Measurements from ENCODE around the gene PHF13. TPM values are rescaled to one million over a fixed set of nuclear protein-coding genes. Genes with fewer than 3 reads are reported as not detected.
A peak's percentile ranks its signal among the peaks of the same experiment; 100 is the strongest.

PHF13 gene
- 10 to 100 TPM; 14.8 to 23.7 TPM for total RNA-seq

GRCh38 chr1:6613361-6614018 is at the start of gene PHF13:
Gene PHF13 (plus strand): TSS chr1:6613731. CDS start chr1:6614067, 336 bp downstream.
- ATAC-seq (replicated peaks), result peak; percentile 96
- peak within 1 kb of the TSS; percentile 99 for H3K4me3 Mint-ChIP-seq
- H3K4me1 Mint-ChIP-seq, result peaks cover 9% of the 10 kb centered on the region
- no peaks in the 10 kb centered on the region for H3K27me3 Mint-ChIP-seq
- H3K27ac Mint-ChIP-seq, result peak within 1 kb of the TSS; percentile 97
- H3K9me3 Mint-ChIP-seq, result no peaks in the 10 kb centered on the region
- H3K36me3 Mint-ChIP-seq (ENCODE audit: low read depth), result peaks cover 29% of the 10 kb centered on the region

GRCh38 chr1:6569033-6569432 is 44.5 kb upstream of the PHF13 start:
- Mint-ChIP-seq H3K27ac (no peak overlapping the region), H3K36me3 (ENCODE audit: low read depth) (no peaks in the 10 kb centered on the region), H3K9me3 (no peaks in the 10 kb centered on the region), H3K27me3 (peaks cover 3% of the 10 kb centered on the region), H3K4me1 (no peaks in the 10 kb centered on the region), H3K4me3 (no peak overlapping the region)
- no peak for ATAC-seq (replicated peaks)

- Mint-ChIP-seq H3K4me1 (no peaks in the 10 kb centered on the region), H3K4me3 (no peak overlapping the region), H3K36me3 (ENCODE audit: low read depth) (no peaks in the 10 kb centered on the region), H3K27ac (no peak overlapping the region), H3K27me3 (peaks cover 3% of the 10 kb centered on the region), H3K9me3 (no peaks in the 10 kb centered on the region)
- ATAC-seq (replicated peaks), result no peak
Measured at GRCh38 chr1:6570100-6570499, 43.4 kb upstream of the PHF13 start.

- ATAC-seq (replicated peaks), result no peak
- Mint-ChIP-seq H3K4me3 (no peak overlapping the region), H3K27me3 (peaks cover 3% of the 10 kb centered on the region), H3K4me1 (no peaks in the 10 kb centered on the region), H3K27ac (no peak overlapping the region), H3K9me3 (no peaks in the 10 kb centered on the region), H3K36me3 (ENCODE audit: low read depth) (no peaks in the 10 kb centered on the region)
Measured at GRCh38 chr1:6570987-6571386, 42.5 kb upstream of the PHF13 start.

- Mint-ChIP-seq H3K9me3 (no peaks in the 10 kb centered on the region), H3K27ac (peak overlapping the region; percentile 61), H3K4me1 (no peaks in the 10 kb centered on the region), H3K4me3 (no peak overlapping the region), H3K36me3 (ENCODE audit: low read depth) (no peaks in the 10 kb centered on the region), H3K27me3 (peaks cover 3% of the 10 kb centered on the region)
- no peak for ATAC-seq (replicated peaks)
Measured at GRCh38 chr1:6572653-6573383, 40.7 kb upstream of the PHF13 start.

GRCh38 chr1:6574025-6574620 is 39.4 kb upstream of the PHF13 start:
- H3K4me3 Mint-ChIP-seq, result no peak overlapping the region
- no peaks in the 10 kb centered on the region for H3K4me1 Mint-ChIP-seq

GRCh38 chr1:6574818-6575217 is 38.7 kb upstream of the PHF13 start:
- Mint-ChIP-seq H3K4me3 (no peak overlapping the region), H3K4me1 (no peaks in the 10 kb centered on the region), H3K27ac (no peak overlapping the region), H3K9me3 (no peaks in the 10 kb centered on the region), H3K27me3 (peaks cover 3% of the 10 kb centered on the region), H3K36me3 (ENCODE audit: low read depth) (no peaks in the 10 kb centered on the region)
- no peak for ATAC-seq (replicated peaks)

More at GRCh38 chr1:6574025-6574620, 39.4 kb upstream of the PHF13 start:
- no peaks in the 10 kb centered on the region for H3K9me3 Mint-ChIP-seq
- peaks cover 3% of the 10 kb centered on the region for H3K27me3 Mint-ChIP-seq
- H3K36me3 Mint-ChIP-seq (ENCODE audit: low read depth), result no peaks in the 10 kb centered on the region
- H3K27ac Mint-ChIP-seq, result no peak overlapping the region
- no peak for ATAC-seq (replicated peaks)

GRCh38 chr1:6577831-6578525 is 35.6 kb upstream of the PHF13 start:
- no peak for ATAC-seq (replicated peaks)
- no peaks in the 10 kb centered on the region for H3K36me3 Mint-ChIP-seq (ENCODE audit: low read depth)
- no peaks in the 10 kb centered on the region for H3K9me3 Mint-ChIP-seq
- no peak overlapping the region for H3K27ac Mint-ChIP-seq
- no peak overlapping the region for H3K4me3 Mint-ChIP-seq
- H3K4me1 Mint-ChIP-seq, result peaks cover 8% of the 10 kb centered on the region
- no peaks in the 10 kb centered on the region for H3K27me3 Mint-ChIP-seq

GRCh38 chr1:6578624-6579373 is 34.7 kb upstream of the PHF13 start:
- Mint-ChIP-seq H3K9me3 (no peaks in the 10 kb centered on the region), H3K4me1 (peaks cover 8% of the 10 kb centered on the region), H3K27ac (peak overlapping the region; percentile 95), H3K27me3 (no peaks in the 10 kb centered on the region), H3K36me3 (ENCODE audit: low read depth) (no peaks in the 10 kb centered on the region), H3K4me3 (peak overlapping the region; percentile 91)
- ATAC-seq (replicated peaks), result no peak

- peak; percentile 99 for ATAC-seq (replicated peaks)
- H3K4me3 Mint-ChIP-seq, result peak within 1 kb of the TSS; percentile 91
- no peaks in the 10 kb centered on the region for H3K27me3 Mint-ChIP-seq
- H3K36me3 Mint-ChIP-seq (ENCODE audit: low read depth), result no peaks in the 10 kb centered on the region
- H3K27ac Mint-ChIP-seq, result peak within 1 kb of the TSS; percentile 95
- H3K4me1 Mint-ChIP-seq, result peaks cover 10% of the 10 kb centered on the region
- no peaks in the 10 kb centered on the region for H3K9me3 Mint-ChIP-seq
Measured at GRCh38 chr1:6579374-6580118, 34.0 kb upstream of the PHF13 start, which contains the start of gene ZBTB48. Gene ZBTB48 (plus strand): TSS chr1:6579994. CDS start chr1:6580610, 616 bp downstream.

GRCh38 chr1:6580119-6580592 is 33.4 kb upstream of the PHF13 start:
- peaks cover 14% of the 10 kb centered on the region for H3K4me1 Mint-ChIP-seq
- no peaks in the 10 kb centered on the region for H3K27me3 Mint-ChIP-seq
- H3K4me3 Mint-ChIP-seq, result peak overlapping the region; percentile 91
- no peak for ATAC-seq (replicated peaks)
- H3K36me3 Mint-ChIP-seq (ENCODE audit: low read depth), result no peaks in the 10 kb centered on the region
- H3K9me3 Mint-ChIP-seq, result no peaks in the 10 kb centered on the region
- peak overlapping the region; percentile 95 for H3K27ac Mint-ChIP-seq

GRCh38 chr1:6580593-6581409 is 32.7 kb upstream of the PHF13 start:
- Mint-ChIP-seq H3K27me3 (no peaks in the 10 kb centered on the region), H3K9me3 (no peaks in the 10 kb centered on the region), H3K27ac (peak overlapping the region; percentile 95), H3K4me1 (peaks cover 14% of the 10 kb centered on the region), H3K36me3 (ENCODE audit: low read depth) (no peaks in the 10 kb centered on the region), H3K4me3 (peak overlapping the region; percentile 91)
- ATAC-seq (replicated peaks), result no peak

Measured in activated T-helper 17 cell treated with anti-CD3 and anti-CD28 coated beads, Interleukin-2, amount 50 U/mL, for 72 hours (primary cell).